H1 (cell line): ENCODE results near the gene CDC7.

Source experiments
- ASH2L ChIP-seq: fragments of 200-600, 300-600 bp; sonication (generic); IDR thresholded peaks from one replicate; pipeline ENCODE4 v1.7.1; 2017; ENCODE audit warnings: low read length
- BACH1 ChIP-seq: IDR thresholded peaks from 2 replicates; pipeline ENCODE4 v1.6.1; 2012; ENCODE audit warnings: low read length, improper control_type of control experiment
- CTCF ChIP-seq, 3 experiments: IDR thresholded peaks; 1 replicate in 2 of 3; 2 replicates in 1 of 3; pipeline versions ENCODE4 v1.5.1 to v1.6.1; 2011; ENCODE audit warnings: low read length in 3 of 3, mild to moderate bottlenecking in 3 of 3, inconsistent platforms in 2 of 3, low read depth in 1 of 3, moderate library complexity in 1 of 3; ENCODE audit not compliant: insufficient read depth in 1 of 3; ENCODE audit errors: control extremely low read depth in 1 of 3
- JUN ChIP-seq: IDR thresholded peaks from 2 replicates; pipeline ENCODE4 v1.6.1; 2011; ENCODE audit warnings: low read depth, mild to moderate bottlenecking, improper control_type of control experiment, low read length
- SIN3A ChIP-seq, 2 experiments: IDR thresholded peaks in 1 of 2; conservative IDR thresholded peaks in 1 of 2; 2 replicates each; pipeline ENCODE4 v1.6.1; 2011 to 2012; ENCODE audit warnings: low read length in 2 of 2, improper control_type of control experiment in 1 of 2, low read depth in 1 of 2, mild to moderate bottlenecking in 1 of 2
- SUZ12 ChIP-seq: fragments of 200-600 bp; sonication (generic); IDR thresholded peaks from 2 replicates; pipeline ENCODE4 v1.6.1; 2012; ENCODE audit warnings: mild to moderate bottlenecking, inconsistent platforms, low read length, moderate library complexity, mixed read lengths
- TBP ChIP-seq: IDR thresholded peaks from 2 replicates; pipeline ENCODE4 v1.6.1; 2011; ENCODE audit warnings: low read depth, low read length, improper control_type of control experiment
- TCF12 ChIP-seq: IDR thresholded peaks from 2 replicates; pipeline ENCODE4 v1.6.1; 2011; ENCODE audit warnings: low read depth, mild to moderate bottlenecking, low read length

GRCh38 chr1:91527266-91527765 lies 26.7 kb downstream of the CDC7 start:
- TF ChIP-seq SIN3A (conservative IDR thresholded peaks at IDR 0.05 in 1 of 2, IDR thresholded peaks at IDR 0.05 in 1 of 2; ENCODE audit: low read depth in 1 of 2, low read length in 2 of 2) = no peak
- TF ChIP-seq TBP = no peak
- TF ChIP-seq CTCF (IDR thresholded peaks at IDR 0.05; ENCODE audit: control extremely low read depth in 1 of 3, insufficient read depth in 1 of 3, low read depth in 1 of 3, low read length in 3 of 3) = no peak
- TF ChIP-seq JUN = no peak
- TF ChIP-seq BACH1 = no peak
- TF ChIP-seq ASH2L = no peak
- no peak for TF ChIP-seq SUZ12
- TF ChIP-seq TCF12 = no peak
